Smooth muscle cell (in vitro differentiated cells): ENCODE data around the gene INHBA. TPM values are rescaled to one million over a fixed set of nuclear protein-coding genes. Genes with fewer than 3 reads are reported as not detected.

Experiments
- DNase-seq: peaks from one replicate; lab custom pipeline; 2025; ENCODE audit not compliant: unreplicated experiment; lab: John Stamatoyannopoulos, UW
- H2AFZ ChIP-seq: fragments of 200-600 bp; sonication (generic); 2 replicates; pipeline ENCODE4 v1.6.0; 2016; ENCODE audit warnings: antibody characterized with exemption, low read depth, mild to moderate bottlenecking
- H3F3A ChIP-seq: fragments of 200-600 bp; sonication (generic); 2 replicates; pipeline ENCODE4 v1.6.0; 2017; ENCODE audit warnings: antibody characterized with exemption, low read depth
- H3K27ac ChIP-seq: fragments of 200-600 bp; sonication (generic); 2 replicates; pipeline ENCODE4 v1.5.1; 2016; ENCODE audit warnings: low read depth, mild to moderate bottlenecking
- H3K27me3 ChIP-seq: fragments of 200-600 bp; sonication (generic); 2 replicates; pipeline ENCODE4 v1.6.1; 2016; ENCODE audit warnings: low read depth, mild to moderate bottlenecking
- H3K36me3 ChIP-seq: fragments of 200-600 bp; sonication (generic); 2 replicates; pipeline ENCODE4 v1.5.1; 2016; ENCODE audit warnings: low read depth
- H3K4me1 ChIP-seq: fragments of 200-600 bp; sonication (generic); 2 replicates; pipeline ENCODE4 v1.5.1; 2016; ENCODE audit warnings: low read depth
- H3K4me2 ChIP-seq: fragments of 200-600 bp; sonication (generic); 2 replicates; pipeline ENCODE4 v1.6.0; 2016; ENCODE audit warnings: mild to moderate bottlenecking
- H3K4me3 ChIP-seq: fragments of 200-600 bp; sonication (generic); 2 replicates; pipeline ENCODE4 v1.5.1; 2016; ENCODE audit warnings: mild to moderate bottlenecking
- H3K79me2 ChIP-seq: fragments of 200-600 bp; sonication (generic); 2 replicates; pipeline ENCODE4 v1.6.0; 2016; ENCODE audit warnings: low read depth, mild to moderate bottlenecking
- H3K9ac ChIP-seq: fragments of 200-600 bp; sonication (generic); 2 replicates; pipeline ENCODE4 v1.6.0; 2016; ENCODE audit warnings: low read depth
- H3K9me3 ChIP-seq: fragments of 200-600 bp; sonication (generic); replicated peaks from 2 replicates; pipeline ENCODE4 v1.5.1; 2016; ENCODE audit warnings: low read depth
- H4K20me1 ChIP-seq: fragments of 200-600 bp; sonication (generic); 2 replicates; pipeline ENCODE4 v1.6.0; 2016; ENCODE audit warnings: low read depth
- WGBS: methylation state at CpG from one replicate; pipeline ENCODE4 v1.1.7; 2016; ENCODE audit warnings: low lambda C conversion rate; 5-methylcytosine and 5-hydroxymethylcytosine counted together
- polyA plus RNA-seq: library from polyadenylated mRNA; unstranded; fragments of >200 nt; fragmentation: Nextera tagmentation; extraction: Ambion mirVana; gene quantifications from 2 replicates; pipeline ENCODE4 v1.2.1, GENCODE V29; 2016
- total RNA-seq: library from RNA; depleted of rRNA; stranded (reverse); fragments of >200 nt; gene quantifications from 2 replicates; pipeline ENCODE4 v1.2.3, GENCODE V29; 2014
- TF ChIP-seq, protein P1 (sequence below): fragments of 200-600 bp; sonication (generic); IDR thresholded peaks from 2 replicates; pipeline ENCODE4 v1.5.1; 2017; ENCODE audit warnings: borderline replicate concordance, mild to moderate bottlenecking, antibody characterized with exemption; ENCODE audit not compliant: insufficient read depth, poor library complexity, severe bottlenecking

The INHBA gene
- total and polyA plus RNA-seq, 2 experiments from 2014 or later: 257 to 326 TPM

DNA sequence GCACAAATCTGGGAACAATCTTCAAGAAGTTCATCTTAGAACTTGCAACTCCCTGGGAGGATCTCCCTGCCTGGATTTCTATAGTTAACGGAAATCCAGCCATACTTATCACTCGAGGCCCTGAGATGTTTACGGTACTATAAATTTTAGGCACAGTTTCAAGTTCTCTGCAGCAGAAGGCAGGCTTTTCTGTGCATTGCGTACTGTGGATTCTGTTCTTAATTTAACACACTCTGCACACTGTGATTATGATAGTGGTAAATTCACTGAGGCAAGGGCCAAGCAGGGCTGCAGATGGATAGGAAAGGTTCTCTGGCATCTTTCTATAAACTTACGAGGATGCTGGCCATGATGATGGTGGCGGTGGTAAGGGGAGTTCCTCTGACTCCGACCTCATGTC lies 10.6 kb downstream of the INHBA start:
- Histone ChIP-seq H3K4me3 (no peak overlapping the region), H4K20me1 (peaks cover 97% of the 10 kb centered on the region), H3F3A (peaks cover 31% of the 10 kb centered on the region), H3K9me3 (no peaks in the 10 kb centered on the region), H3K79me2 (peaks cover 68% of the 10 kb centered on the region), H3K27ac (peak overlapping the region; percentile 94), H2AFZ (no peak overlapping the region), H3K27me3 (no peaks in the 10 kb centered on the region), H3K4me1 (peaks cover 18% of the 10 kb centered on the region), H3K9ac (no peak overlapping the region), H3K36me3 (peaks cover 3% of the 10 kb centered on the region), H3K4me2 (peak overlapping the region; percentile 89)
- WGBS: 27% methylated on average over 7 of the region's 7 CpGs
- DNase-seq: no peak
- TF ChIP-seq, protein P1, sequence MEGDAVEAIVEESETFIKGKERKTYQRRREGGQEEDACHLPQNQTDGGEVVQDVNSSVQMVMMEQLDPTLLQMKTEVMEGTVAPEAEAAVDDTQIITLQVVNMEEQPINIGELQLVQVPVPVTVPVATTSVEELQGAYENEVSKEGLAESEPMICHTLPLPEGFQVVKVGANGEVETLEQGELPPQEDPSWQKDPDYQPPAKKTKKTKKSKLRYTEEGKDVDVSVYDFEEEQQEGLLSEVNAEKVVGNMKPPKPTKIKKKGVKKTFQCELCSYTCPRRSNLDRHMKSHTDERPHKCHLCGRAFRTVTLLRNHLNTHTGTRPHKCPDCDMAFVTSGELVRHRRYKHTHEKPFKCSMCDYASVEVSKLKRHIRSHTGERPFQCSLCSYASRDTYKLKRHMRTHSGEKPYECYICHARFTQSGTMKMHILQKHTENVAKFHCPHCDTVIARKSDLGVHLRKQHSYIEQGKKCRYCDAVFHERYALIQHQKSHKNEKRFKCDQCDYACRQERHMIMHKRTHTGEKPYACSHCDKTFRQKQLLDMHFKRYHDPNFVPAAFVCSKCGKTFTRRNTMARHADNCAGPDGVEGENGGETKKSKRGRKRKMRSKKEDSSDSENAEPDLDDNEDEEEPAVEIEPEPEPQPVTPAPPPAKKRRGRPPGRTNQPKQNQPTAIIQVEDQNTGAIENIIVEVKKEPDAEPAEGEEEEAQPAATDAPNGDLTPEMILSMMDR: no peak

DNA sequence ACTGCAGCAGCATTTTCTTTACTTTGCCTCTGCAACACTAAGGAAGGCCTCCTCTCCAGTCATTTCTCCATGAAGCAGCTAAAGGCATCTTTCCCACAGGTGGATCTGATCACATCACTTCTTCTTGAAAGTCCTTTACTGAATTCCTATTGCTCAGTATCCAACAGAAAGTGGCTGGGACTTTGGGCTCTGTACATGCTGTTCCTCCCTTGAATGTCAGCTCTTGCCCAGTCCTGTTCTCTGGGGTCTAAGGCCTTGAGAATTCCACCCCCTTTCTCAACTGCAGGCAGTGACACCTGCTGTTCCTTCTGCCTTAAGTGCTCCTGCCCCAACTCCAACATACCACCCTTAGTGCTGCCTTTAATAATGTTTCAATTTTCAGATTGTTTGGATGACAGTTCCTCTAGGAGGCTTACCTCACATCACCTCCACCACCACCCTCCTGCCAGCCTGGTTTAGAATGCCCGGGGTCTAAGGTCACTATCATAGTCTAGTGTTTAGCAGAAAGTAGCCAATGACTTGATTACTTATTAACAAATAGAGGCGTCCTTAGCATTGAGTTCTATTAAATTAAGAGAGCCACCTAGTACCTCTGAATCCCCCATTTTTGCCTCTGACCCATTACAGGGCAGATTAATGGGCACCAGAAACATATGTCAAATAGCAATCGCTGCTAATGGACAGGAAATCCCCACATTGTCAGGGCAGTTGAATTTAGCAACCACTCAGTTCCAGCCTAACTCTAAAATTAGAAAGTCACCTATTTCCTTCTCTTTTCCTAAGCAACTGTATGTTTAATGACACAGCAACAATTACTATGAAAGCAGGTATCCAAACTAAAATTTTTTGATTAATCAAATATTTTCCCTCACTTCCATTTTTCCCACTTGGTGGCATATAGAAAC lies 11.4 kb downstream of the INHBA start:
- H4K20me1 ChIP-seq: peaks cover 96% of the 10 kb centered on the region
- no peak overlapping the region for H2AFZ ChIP-seq
- H3K27me3 ChIP-seq: no peaks in the 10 kb centered on the region
- peaks cover 3% of the 10 kb centered on the region for H3K36me3 ChIP-seq
- H3K27ac ChIP-seq: peak overlapping the region; percentile 94
- TF ChIP-seq, protein P1: no peak
- no peak overlapping the region for H3K4me3 ChIP-seq
- H3K4me2 ChIP-seq: peak overlapping the region; percentile 89
- peaks cover 61% of the 10 kb centered on the region for H3K79me2 ChIP-seq
- DNase-seq: no peak
- no peak overlapping the region for H3K9ac ChIP-seq
- H3K9me3 ChIP-seq: no peaks in the 10 kb centered on the region
- H3F3A ChIP-seq: peaks cover 31% of the 10 kb centered on the region
- H3K4me1 ChIP-seq: peaks cover 18% of the 10 kb centered on the region
- 92% methylated on average over 3 of the region's 3 CpGs for WGBS

DNA sequence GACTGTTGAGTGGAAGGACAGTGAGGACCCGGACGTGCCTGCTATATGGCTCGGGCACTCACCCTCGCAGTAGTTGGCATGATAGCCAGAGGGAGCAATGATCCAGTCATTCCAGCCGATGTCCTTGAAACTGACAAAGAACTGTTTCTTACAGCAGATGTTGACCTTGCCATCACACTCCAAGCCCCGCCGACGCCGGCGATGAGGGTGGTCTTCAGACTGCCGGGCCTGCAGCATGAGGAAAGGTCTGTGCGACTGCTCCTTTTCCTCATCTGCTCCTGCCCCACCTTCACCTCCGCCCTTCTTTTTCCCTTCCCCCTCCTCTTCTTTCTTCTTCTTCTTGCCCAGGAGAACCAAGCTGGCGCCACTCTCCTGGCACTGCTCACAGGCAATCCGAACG lies 13.1 kb downstream of the INHBA start:
- Histone ChIP-seq H3K79me2 (peaks cover 44% of the 10 kb centered on the region), H4K20me1 (peaks cover 80% of the 10 kb centered on the region), H3K4me2 (no peak overlapping the region), H2AFZ (no peak overlapping the region), H3K27me3 (no peaks in the 10 kb centered on the region), H3K36me3 (peaks cover 3% of the 10 kb centered on the region), H3K9me3 (no peaks in the 10 kb centered on the region), H3K4me3 (no peak overlapping the region), H3K9ac (no peak overlapping the region), H3K4me1 (peaks cover 9% of the 10 kb centered on the region), H3F3A (peaks cover 30% of the 10 kb centered on the region), H3K27ac (peak overlapping the region; percentile 94)
- TF ChIP-seq, protein P1: no peak
- DNase-seq: no peak
- WGBS: 95% methylated on average over 16 of the region's 16 CpGs

DNA sequence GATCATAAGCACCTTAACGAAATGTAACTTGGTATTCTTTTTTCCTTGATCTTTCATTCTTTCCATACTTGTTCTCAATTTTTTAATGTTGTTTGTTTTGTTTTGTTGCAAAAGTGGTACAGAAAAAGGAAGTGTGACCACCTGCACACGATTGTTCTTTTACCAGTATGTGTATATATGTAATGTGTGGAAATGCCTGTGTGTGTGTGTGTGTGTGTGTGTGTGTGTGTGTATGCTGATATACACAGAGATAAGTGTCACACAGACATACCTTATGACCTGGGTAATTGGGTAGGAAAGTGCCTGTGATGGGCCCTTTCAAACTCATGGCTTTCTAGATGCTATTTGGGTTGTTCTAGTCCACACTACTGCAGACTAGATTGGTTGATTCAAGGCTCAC lies 14.0 kb downstream of the INHBA start:
- Histone ChIP-seq H3K4me1 (peaks cover 7% of the 10 kb centered on the region), H2AFZ (no peak overlapping the region), H3K36me3 (peaks cover under 1% of the 10 kb centered on the region), H3K4me3 (no peak overlapping the region), H3K9me3 (no peaks in the 10 kb centered on the region), H3K27ac (peak overlapping the region; percentile 38), H3F3A (peaks cover 30% of the 10 kb centered on the region), H3K79me2 (peaks cover 35% of the 10 kb centered on the region), H3K9ac (no peak overlapping the region), H3K27me3 (no peaks in the 10 kb centered on the region), H4K20me1 (peaks cover 71% of the 10 kb centered on the region), H3K4me2 (peak overlapping the region; percentile 1)
- no peak for DNase-seq
- 97% methylated on average over 2 of the region's 2 CpGs for WGBS
- TF ChIP-seq, protein P1: no peak
